A549 (cell line): ENCODE data around the gene TASOR.

Experiments used
- EP300 ChIP-seq, 2 experiments: fragments of >200 bp; sonication (Bioruptor Twin); formaldehyde crosslinking; IDR thresholded peaks; 2 replicates in 1 of 2; 3 replicates in 1 of 2; pipeline ENCODE4 v1.6.1; 2016 to 2017
- ESRRA ChIP-seq: fragments of 150-350 bp; IDR thresholded peaks from 2 replicates; pipeline ENCODE4 v1.6.1; 2014; ENCODE audit warnings: mild to moderate bottlenecking, low read length, borderline replicate concordance
- HDAC2 ChIP-seq: fragments of 200-600 bp; sonication (generic); IDR thresholded peaks from 2 replicates; pipeline ENCODE4 v1.6.1; 2016
- MAFK ChIP-seq: fragments of 450-650 bp; IDR thresholded peaks from 2 replicates; pipeline ENCODE4 v1.6.1; 2014; ENCODE audit not compliant: partially characterized antibody
- POLR2A ChIP-seq: IDR thresholded peaks from 2 replicates; pipeline ENCODE4 v1.6.1; 2012; ENCODE audit warnings: mild to moderate bottlenecking, low read length
- POLR2AphosphoS2 ChIP-seq: conservative IDR thresholded peaks from 2 replicates; pipeline ENCODE4 v1.6.1; 2012; ENCODE audit warnings: low read length, improper control_type of control experiment, inconsistent platforms
- RCOR1 ChIP-seq: fragments of 150-350 bp; IDR thresholded peaks from 2 replicates; pipeline ENCODE4 v1.6.1; 2014; ENCODE audit warnings: antibody characterized with exemption, low read length, low read depth
- ZFP36 ChIP-seq: fragments of 450-650 bp; IDR thresholded peaks from 2 replicates; pipeline ENCODE4 v1.6.1; 2014; ENCODE audit warnings: borderline replicate concordance; ENCODE audit not compliant: partially characterized antibody
- ZNF302 ChIP-seq: fragments of 250-450 bp; sonication (Bioruptor Pico); IDR thresholded peaks from 2 replicates; pipeline ENCODE4 v1.9.0; 2021; ENCODE audit warnings: inconsistent platforms, mild to moderate bottlenecking, moderate library complexity
- TF ChIP-seq, protein P1 (sequence below): fragments of >200 bp; sonication (Bioruptor Twin); formaldehyde crosslinking; IDR thresholded peaks from 3 replicates; pipeline ENCODE4 v1.5.1; 2016
- TF ChIP-seq, protein P2 (sequence below): fragments of 450-650 bp; IDR thresholded peaks from 2 replicates; pipeline ENCODE4 v1.6.1; 2014; ENCODE audit warnings: antibody characterized with exemption
- TF ChIP-seq, protein P3 (sequence below): IDR thresholded peaks from 2 replicates; pipeline ENCODE4 v1.6.1; 2012
- TF ChIP-seq, protein P4 (sequence below): fragments of >200 bp; sonication (Bioruptor Twin); formaldehyde crosslinking; IDR thresholded peaks from 2 replicates; pipeline ENCODE4 v1.6.1; 2016

DNA sequence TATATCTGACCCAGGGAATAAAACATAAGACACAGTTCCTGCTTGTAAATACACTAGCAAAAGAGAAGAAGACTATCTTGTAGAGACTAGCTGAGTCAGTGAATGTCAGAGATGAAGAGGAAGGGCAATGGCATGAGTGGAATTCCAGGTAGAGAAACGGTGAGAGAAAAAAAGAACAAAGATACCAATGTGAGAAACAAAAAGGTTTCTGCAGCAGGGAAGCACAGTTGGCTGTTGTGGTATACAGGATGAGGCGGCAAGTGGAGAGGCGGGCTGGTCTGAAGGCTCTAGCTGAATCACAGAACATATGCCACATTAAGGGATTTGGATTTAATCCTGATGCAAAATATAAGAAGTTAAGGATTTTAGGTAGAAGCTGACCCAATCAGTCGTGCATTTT, 17.1 kb upstream of the TASOR start:
- TF ChIP-seq MAFK: no peak
- no peak for TF ChIP-seq ESRRA
- TF ChIP-seq POLR2AphosphoS2: no peak
- TF ChIP-seq POLR2A: no peak
- TF ChIP-seq, protein P1, sequence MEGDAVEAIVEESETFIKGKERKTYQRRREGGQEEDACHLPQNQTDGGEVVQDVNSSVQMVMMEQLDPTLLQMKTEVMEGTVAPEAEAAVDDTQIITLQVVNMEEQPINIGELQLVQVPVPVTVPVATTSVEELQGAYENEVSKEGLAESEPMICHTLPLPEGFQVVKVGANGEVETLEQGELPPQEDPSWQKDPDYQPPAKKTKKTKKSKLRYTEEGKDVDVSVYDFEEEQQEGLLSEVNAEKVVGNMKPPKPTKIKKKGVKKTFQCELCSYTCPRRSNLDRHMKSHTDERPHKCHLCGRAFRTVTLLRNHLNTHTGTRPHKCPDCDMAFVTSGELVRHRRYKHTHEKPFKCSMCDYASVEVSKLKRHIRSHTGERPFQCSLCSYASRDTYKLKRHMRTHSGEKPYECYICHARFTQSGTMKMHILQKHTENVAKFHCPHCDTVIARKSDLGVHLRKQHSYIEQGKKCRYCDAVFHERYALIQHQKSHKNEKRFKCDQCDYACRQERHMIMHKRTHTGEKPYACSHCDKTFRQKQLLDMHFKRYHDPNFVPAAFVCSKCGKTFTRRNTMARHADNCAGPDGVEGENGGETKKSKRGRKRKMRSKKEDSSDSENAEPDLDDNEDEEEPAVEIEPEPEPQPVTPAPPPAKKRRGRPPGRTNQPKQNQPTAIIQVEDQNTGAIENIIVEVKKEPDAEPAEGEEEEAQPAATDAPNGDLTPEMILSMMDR: no peak
- TF ChIP-seq ZFP36: no peak
- no peak for TF ChIP-seq HDAC2
- TF ChIP-seq RCOR1: no peak
- no peak for TF ChIP-seq EP300 (IDR thresholded peaks at IDR 0.05)
- TF ChIP-seq, protein P2, sequence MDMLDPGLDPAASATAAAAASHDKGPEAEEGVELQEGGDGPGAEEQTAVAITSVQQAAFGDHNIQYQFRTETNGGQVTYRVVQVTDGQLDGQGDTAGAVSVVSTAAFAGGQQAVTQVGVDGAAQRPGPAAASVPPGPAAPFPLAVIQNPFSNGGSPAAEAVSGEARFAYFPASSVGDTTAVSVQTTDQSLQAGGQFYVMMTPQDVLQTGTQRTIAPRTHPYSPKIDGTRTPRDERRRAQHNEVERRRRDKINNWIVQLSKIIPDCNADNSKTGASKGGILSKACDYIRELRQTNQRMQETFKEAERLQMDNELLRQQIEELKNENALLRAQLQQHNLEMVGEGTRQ: no peak
- no peak for TF ChIP-seq ZNF302 (CRISPR knock-in tag)
- TF ChIP-seq, protein P3, sequence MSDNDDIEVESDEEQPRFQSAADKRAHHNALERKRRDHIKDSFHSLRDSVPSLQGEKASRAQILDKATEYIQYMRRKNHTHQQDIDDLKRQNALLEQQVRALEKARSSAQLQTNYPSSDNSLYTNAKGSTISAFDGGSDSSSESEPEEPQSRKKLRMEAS: no peak
- TF ChIP-seq, protein P4, sequence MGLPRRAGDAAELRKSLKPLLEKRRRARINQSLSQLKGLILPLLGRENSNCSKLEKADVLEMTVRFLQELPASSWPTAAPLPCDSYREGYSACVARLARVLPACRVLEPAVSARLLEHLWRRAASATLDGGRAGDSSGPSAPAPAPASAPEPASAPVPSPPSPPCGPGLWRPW: no peak
